Liver (tissue), 9 donors: ENCODE data around the gene RARS1. TPM values are rescaled to one million over a fixed set of nuclear protein-coding genes. Genes with fewer than 3 reads are reported as not detected.

Experiments used
- DNase-seq: peaks from one replicate; pipeline ENCODE4 v3.0.0-alpha.2; 2017; ENCODE audit warnings: low spot score
- H3K27ac ChIP-seq, 2 donors: one replicate each; pipeline ENCODE4 v1.7.0; 2013; ENCODE audit warnings: inconsistent platforms in 2 of 2, low read length in 2 of 2, control low read depth in 1 of 2, low read depth in 1 of 2, mild to moderate bottlenecking in 1 of 2
- H3K27me3 ChIP-seq, 4 donors: one replicate each; pipeline versions ENCODE4 v1.6.1 to v1.7.0; 2013; ENCODE audit warnings: low read length in 3 of 4, inconsistent platforms in 1 of 4, mild to moderate bottlenecking in 1 of 4, moderate library complexity in 1 of 4; ENCODE audit not compliant: control insufficient read depth in 4 of 4, insufficient read depth in 4 of 4
- H3K36me3 ChIP-seq, 4 donors: one replicate each; pipeline versions ENCODE4 v1.6.1 to v1.7.0; 2013; ENCODE audit warnings: low read length in 3 of 4, mild to moderate bottlenecking in 3 of 4, low read depth in 1 of 4, moderate library complexity in 1 of 4; ENCODE audit not compliant: control insufficient read depth in 4 of 4, insufficient read depth in 3 of 4
- H3K4me1 ChIP-seq, 4 donors: one replicate each; pipeline versions ENCODE4 v1.6.1 to v1.7.0; 2013; ENCODE audit warnings: low read length in 3 of 4, mild to moderate bottlenecking in 3 of 4, moderate library complexity in 1 of 4; ENCODE audit not compliant: control insufficient read depth in 4 of 4, insufficient read depth in 4 of 4
- H3K4me3 ChIP-seq, 3 donors: one replicate each; pipeline versions ENCODE4 v1.6.1 to v1.7.0; 2013; ENCODE audit warnings: low read length in 3 of 3, control low read depth in 1 of 3, low read depth in 1 of 3, mild to moderate bottlenecking in 1 of 3
- H3K9ac ChIP-seq, 2 donors: one replicate each; pipeline ENCODE4 v1.7.0; 2013; ENCODE audit warnings: low read length in 2 of 2, mild to moderate bottlenecking in 2 of 2, moderate library complexity in 2 of 2, control low read depth in 1 of 2, low read depth in 1 of 2
- H3K9me3 ChIP-seq, 4 donors: one replicate each; pipeline versions ENCODE4 v1.6.1 to v1.7.0; 2013; ENCODE audit warnings: low read length in 3 of 4; ENCODE audit not compliant: control insufficient read depth in 4 of 4
- EGR1 ChIP-seq, 2 donors: IDR thresholded peaks; 2 replicates each; pipeline ENCODE4 v1.6.1; 2016 to 2018; ENCODE audit warnings: antibody characterized with exemption in 2 of 2, low read depth in 2 of 2
- FOXA1 ChIP-seq: IDR thresholded peaks from 2 replicates; pipeline ENCODE4 v1.6.1; 2016; ENCODE audit warnings: antibody characterized with exemption
- FOXA2 ChIP-seq: IDR thresholded peaks from 2 replicates; pipeline ENCODE4 v1.6.1; 2016; ENCODE audit warnings: antibody characterized with exemption
- GABPA ChIP-seq, 2 donors: IDR thresholded peaks in 1 of 2; conservative IDR thresholded peaks in 1 of 2; 2 replicates each; pipeline ENCODE4 v1.6.1; 2016; ENCODE audit warnings: antibody characterized with exemption in 2 of 2, mild to moderate bottlenecking in 1 of 2, moderate library complexity in 1 of 2
- HNF4A ChIP-seq, 2 donors: conservative IDR thresholded peaks; 2 replicates each; pipeline ENCODE4 v1.6.1; 2016; ENCODE audit warnings: antibody characterized with exemption in 2 of 2, mild to moderate bottlenecking in 2 of 2
- HNF4G ChIP-seq: IDR thresholded peaks from 2 replicates; pipeline ENCODE4 v1.6.1; 2016; ENCODE audit warnings: antibody characterized with exemption
- JUND ChIP-seq, 2 donors: IDR thresholded peaks; 2 replicates each; pipeline ENCODE4 v1.6.1; 2016; ENCODE audit warnings: antibody characterized with exemption in 2 of 2
- NR2F2 ChIP-seq: IDR thresholded peaks from 2 replicates; pipeline ENCODE4 v1.6.1; 2016; ENCODE audit warnings: antibody characterized with exemption
- RAD21 ChIP-seq, 2 donors: IDR thresholded peaks; 2 replicates each; pipeline ENCODE4 v1.6.1; 2016; ENCODE audit warnings: antibody characterized with exemption in 2 of 2, mild to moderate bottlenecking in 2 of 2
- RXRA ChIP-seq, 2 donors: IDR thresholded peaks; 2 replicates each; pipeline ENCODE4 v1.6.1; 2017 to 2018; ENCODE audit warnings: antibody characterized with exemption in 2 of 2, mild to moderate bottlenecking in 1 of 2
- SP1 ChIP-seq: IDR thresholded peaks from 2 replicates; pipeline ENCODE4 v1.6.1; 2018; ENCODE audit warnings: antibody characterized with exemption, mild to moderate bottlenecking
- TAF1 ChIP-seq: conservative IDR thresholded peaks from 2 replicates; pipeline ENCODE4 v1.6.1; 2016; ENCODE audit warnings: antibody characterized with exemption, mild to moderate bottlenecking
- YY1 ChIP-seq: IDR thresholded peaks from 2 replicates; pipeline ENCODE4 v1.6.1; 2016; ENCODE audit warnings: antibody characterized with exemption, mild to moderate bottlenecking
- WGBS: extraction: QIAGEN DNeasy Blood & Tissue Kit; methylation state at CpG from one replicate; pipeline ENCODE4 v1.1.7; 2013; 5-methylcytosine and 5-hydroxymethylcytosine counted together
- polyA plus RNA-seq, 2 donors: library from polyadenylated mRNA; stranded (reverse) in 1 of 2; unstranded in 1 of 2; fragments of 200-250 nt in 1 of 2; fragments of >200 nt in 1 of 2; fragmentation: Nextera tagmentation in 1 of 2; extraction: Ambion mirVana in 1 of 2; gene quantifications; one replicate each; pipeline versions ENCODE4 v1.2.1 to v1.2.3, GENCODE V29; 2013 to 2015
- total RNA-seq, 2 donors: library from RNA; depleted of rRNA; stranded (reverse); fragments of >200 nt; gene quantifications; one replicate each; pipeline ENCODE4 v1.2.3, GENCODE V29; 2014
- TF ChIP-seq, protein P1 (sequence below): IDR thresholded peaks from 2 replicates; pipeline ENCODE4 v1.6.1; 2016; ENCODE audit warnings: antibody characterized with exemption
- TF ChIP-seq, protein P2 (sequence below): IDR thresholded peaks from 2 replicates; pipeline ENCODE4 v1.6.1; 2016; ENCODE audit warnings: antibody characterized with exemption
- TF ChIP-seq, protein P3 (sequence below): IDR thresholded peaks from 2 replicates; pipeline ENCODE4 v1.6.1; 2016; ENCODE audit warnings: antibody characterized with exemption
- TF ChIP-seq, protein P4 (sequence below): fragments of 150-350 bp; IDR thresholded peaks from 2 replicates; pipeline ENCODE4 v1.5.1; 2017; ENCODE audit warnings: improper control_type of control experiment, low read depth, low read length; ENCODE audit not compliant: missing input control
- TF ChIP-seq, protein P5 (sequence below): IDR thresholded peaks from 2 replicates; pipeline ENCODE4 v1.6.1; 2016; ENCODE audit warnings: antibody characterized with exemption, mild to moderate bottlenecking
- donor health status: healthy.
- donor health status: healthy.
- donor health status: healthy.
- donor health status: healthy.
- donor health status: healthy.

RARS1 gene
- total and polyA plus RNA-seq, 4 donors, result 16.5 to 42.5 (median 30.1) TPM

DNA sequence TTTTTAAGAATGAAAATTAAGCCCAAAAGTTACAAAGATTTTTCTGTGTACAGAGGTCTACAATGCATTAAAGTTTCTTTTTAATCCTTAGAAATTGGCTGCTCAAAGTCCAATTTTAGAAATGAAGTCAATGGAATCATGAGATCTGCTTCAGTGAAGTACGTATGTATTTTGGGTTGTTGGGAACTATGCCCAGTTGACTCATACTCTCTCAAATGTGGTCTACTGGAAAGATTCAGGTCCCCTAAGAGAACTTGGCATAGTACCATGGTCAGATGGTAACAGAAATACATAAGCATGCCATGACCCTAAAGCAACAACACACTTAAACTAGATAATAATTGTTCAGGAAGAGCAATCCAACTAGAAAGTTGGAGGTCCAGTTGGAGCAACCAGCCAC is 65.9 kb downstream of the RARS1 start:
- DNase-seq, result no peak
- TF ChIP-seq, protein P1, sequence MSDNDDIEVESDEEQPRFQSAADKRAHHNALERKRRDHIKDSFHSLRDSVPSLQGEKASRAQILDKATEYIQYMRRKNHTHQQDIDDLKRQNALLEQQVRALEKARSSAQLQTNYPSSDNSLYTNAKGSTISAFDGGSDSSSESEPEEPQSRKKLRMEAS, result no peak
- TF ChIP-seq, protein P2, sequence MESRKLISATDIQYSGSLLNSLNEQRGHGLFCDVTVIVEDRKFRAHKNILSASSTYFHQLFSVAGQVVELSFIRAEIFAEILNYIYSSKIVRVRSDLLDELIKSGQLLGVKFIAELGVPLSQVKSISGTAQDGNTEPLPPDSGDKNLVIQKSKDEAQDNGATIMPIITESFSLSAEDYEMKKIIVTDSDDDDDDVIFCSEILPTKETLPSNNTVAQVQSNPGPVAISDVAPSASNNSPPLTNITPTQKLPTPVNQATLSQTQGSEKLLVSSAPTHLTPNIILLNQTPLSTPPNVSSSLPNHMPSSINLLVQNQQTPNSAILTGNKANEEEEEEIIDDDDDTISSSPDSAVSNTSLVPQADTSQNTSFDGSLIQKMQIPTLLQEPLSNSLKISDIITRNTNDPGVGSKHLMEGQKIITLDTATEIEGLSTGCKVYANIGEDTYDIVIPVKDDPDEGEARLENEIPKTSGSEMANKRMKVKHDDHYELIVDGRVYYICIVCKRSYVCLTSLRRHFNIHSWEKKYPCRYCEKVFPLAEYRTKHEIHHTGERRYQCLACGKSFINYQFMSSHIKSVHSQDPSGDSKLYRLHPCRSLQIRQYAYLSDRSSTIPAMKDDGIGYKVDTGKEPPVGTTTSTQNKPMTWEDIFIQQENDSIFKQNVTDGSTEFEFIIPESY, result no peak
- no peak for TF ChIP-seq NR2F2
- TF ChIP-seq, protein P3, sequence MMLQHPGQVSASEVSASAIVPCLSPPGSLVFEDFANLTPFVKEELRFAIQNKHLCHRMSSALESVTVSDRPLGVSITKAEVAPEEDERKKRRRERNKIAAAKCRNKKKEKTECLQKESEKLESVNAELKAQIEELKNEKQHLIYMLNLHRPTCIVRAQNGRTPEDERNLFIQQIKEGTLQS, result no peak
- TF ChIP-seq JUND (IDR thresholded peaks at IDR 0.05), result no peak
- TF ChIP-seq YY1, result no peak
- TF ChIP-seq, protein P4, sequence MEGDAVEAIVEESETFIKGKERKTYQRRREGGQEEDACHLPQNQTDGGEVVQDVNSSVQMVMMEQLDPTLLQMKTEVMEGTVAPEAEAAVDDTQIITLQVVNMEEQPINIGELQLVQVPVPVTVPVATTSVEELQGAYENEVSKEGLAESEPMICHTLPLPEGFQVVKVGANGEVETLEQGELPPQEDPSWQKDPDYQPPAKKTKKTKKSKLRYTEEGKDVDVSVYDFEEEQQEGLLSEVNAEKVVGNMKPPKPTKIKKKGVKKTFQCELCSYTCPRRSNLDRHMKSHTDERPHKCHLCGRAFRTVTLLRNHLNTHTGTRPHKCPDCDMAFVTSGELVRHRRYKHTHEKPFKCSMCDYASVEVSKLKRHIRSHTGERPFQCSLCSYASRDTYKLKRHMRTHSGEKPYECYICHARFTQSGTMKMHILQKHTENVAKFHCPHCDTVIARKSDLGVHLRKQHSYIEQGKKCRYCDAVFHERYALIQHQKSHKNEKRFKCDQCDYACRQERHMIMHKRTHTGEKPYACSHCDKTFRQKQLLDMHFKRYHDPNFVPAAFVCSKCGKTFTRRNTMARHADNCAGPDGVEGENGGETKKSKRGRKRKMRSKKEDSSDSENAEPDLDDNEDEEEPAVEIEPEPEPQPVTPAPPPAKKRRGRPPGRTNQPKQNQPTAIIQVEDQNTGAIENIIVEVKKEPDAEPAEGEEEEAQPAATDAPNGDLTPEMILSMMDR, result no peak
- TF ChIP-seq RXRA (IDR thresholded peaks at IDR 0.05), result no peak
- TF ChIP-seq FOXA1, result no peak
- TF ChIP-seq TAF1, result no peak
- TF ChIP-seq EGR1 (IDR thresholded peaks at IDR 0.05; ENCODE audit: low read depth in 2 of 2), result no peak
- TF ChIP-seq, protein P5, sequence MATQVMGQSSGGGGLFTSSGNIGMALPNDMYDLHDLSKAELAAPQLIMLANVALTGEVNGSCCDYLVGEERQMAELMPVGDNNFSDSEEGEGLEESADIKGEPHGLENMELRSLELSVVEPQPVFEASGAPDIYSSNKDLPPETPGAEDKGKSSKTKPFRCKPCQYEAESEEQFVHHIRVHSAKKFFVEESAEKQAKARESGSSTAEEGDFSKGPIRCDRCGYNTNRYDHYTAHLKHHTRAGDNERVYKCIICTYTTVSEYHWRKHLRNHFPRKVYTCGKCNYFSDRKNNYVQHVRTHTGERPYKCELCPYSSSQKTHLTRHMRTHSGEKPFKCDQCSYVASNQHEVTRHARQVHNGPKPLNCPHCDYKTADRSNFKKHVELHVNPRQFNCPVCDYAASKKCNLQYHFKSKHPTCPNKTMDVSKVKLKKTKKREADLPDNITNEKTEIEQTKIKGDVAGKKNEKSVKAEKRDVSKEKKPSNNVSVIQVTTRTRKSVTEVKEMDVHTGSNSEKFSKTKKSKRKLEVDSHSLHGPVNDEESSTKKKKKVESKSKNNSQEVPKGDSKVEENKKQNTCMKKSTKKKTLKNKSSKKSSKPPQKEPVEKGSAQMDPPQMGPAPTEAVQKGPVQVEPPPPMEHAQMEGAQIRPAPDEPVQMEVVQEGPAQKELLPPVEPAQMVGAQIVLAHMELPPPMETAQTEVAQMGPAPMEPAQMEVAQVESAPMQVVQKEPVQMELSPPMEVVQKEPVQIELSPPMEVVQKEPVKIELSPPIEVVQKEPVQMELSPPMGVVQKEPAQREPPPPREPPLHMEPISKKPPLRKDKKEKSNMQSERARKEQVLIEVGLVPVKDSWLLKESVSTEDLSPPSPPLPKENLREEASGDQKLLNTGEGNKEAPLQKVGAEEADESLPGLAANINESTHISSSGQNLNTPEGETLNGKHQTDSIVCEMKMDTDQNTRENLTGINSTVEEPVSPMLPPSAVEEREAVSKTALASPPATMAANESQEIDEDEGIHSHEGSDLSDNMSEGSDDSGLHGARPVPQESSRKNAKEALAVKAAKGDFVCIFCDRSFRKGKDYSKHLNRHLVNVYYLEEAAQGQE, result no peak
- no peak for TF ChIP-seq FOXA2
- TF ChIP-seq RAD21 (IDR thresholded peaks at IDR 0.05), result no peak
- no peak for TF ChIP-seq HNF4G
- no peak for TF ChIP-seq SP1
- no peak for TF ChIP-seq GABPA (IDR thresholded peaks at IDR 0.05 in 1 of 2, conservative IDR thresholded peaks at IDR 0.05 in 1 of 2)
- no peak for TF ChIP-seq HNF4A (conservative IDR thresholded peaks at IDR 0.05)
- WGBS, result 74% methylated on average over 1 of the region's 1 CpG
- Histone ChIP-seq H3K36me3 (peaks cover 1 to 23% (median 18%) of the 10 kb centered on the region in 4 donors), H3K27me3 (no peaks in the 10 kb centered on the region), H3K9ac (no peak overlapping the region), H3K4me3 (no peak overlapping the region), H3K27ac (no peak overlapping the region), H3K4me1 (peaks cover 0 to 4% (median 0%) of the 10 kb centered on the region in 4 donors), H3K9me3 (no peaks in the 10 kb centered on the region)
